Aorta (tissue), 5 donors: ENCODE data around the gene DDX23. TPM values are rescaled to one million over a fixed set of nuclear protein-coding genes. Genes with fewer than 3 reads are reported as not detected.
"Not testable (repeated sequence)": the region's sequence is repeated elsewhere in the genome, so short reads cannot be mapped to it uniquely, and the experiment has no call there.

Experiments
- ATAC-seq: fragments of 200-7000 bp; cut with Tn5 transposase; one replicate; pipeline ENCODE4 v1.9.1; 2022; ENCODE audit warnings: moderate library complexity; ENCODE audit not compliant: low FRiP score
- DNase-seq, 2 donors: peaks; one replicate each; pipeline ENCODE4 v3.0.0-alpha.2; 2020
- H3K27ac ChIP-seq, 2 donors: one replicate each; pipeline ENCODE4 v1.5.1; 2013; ENCODE audit warnings: low read length in 2 of 2, mild to moderate bottlenecking in 2 of 2, moderate library complexity in 2 of 2, control low read depth in 1 of 2, inconsistent platforms in 1 of 2, low read depth in 1 of 2
- H3K27me3 ChIP-seq, 2 donors: one replicate each; pipeline ENCODE4 v1.6.1; 2013; ENCODE audit warnings: control low read depth in 1 of 2, low read length in 1 of 2, mild to moderate bottlenecking in 1 of 2, moderate library complexity in 1 of 2; ENCODE audit not compliant: insufficient read depth in 2 of 2, control insufficient read depth in 1 of 2
- H3K36me3 ChIP-seq, 2 donors: one replicate each; pipeline ENCODE4 v1.6.1; 2013; ENCODE audit warnings: control low read depth in 1 of 2, low read length in 1 of 2, mild to moderate bottlenecking in 1 of 2; ENCODE audit not compliant: insufficient read depth in 2 of 2, control insufficient read depth in 1 of 2
- H3K4me1 ChIP-seq, 2 donors: one replicate each; pipeline ENCODE4 v1.6.1; 2013; ENCODE audit warnings: low read length in 2 of 2, control low read depth in 1 of 2, mild to moderate bottlenecking in 1 of 2, moderate library complexity in 1 of 2; ENCODE audit not compliant: insufficient read depth in 2 of 2, control insufficient read depth in 1 of 2
- H3K4me3 ChIP-seq, 2 donors: one replicate each; pipeline ENCODE4 v1.5.1; 2013; ENCODE audit warnings: low read length in 2 of 2, control low read depth in 1 of 2, mild to moderate bottlenecking in 1 of 2
- H3K9me3 ChIP-seq: one replicate; pipeline ENCODE4 v1.6.1; 2013; ENCODE audit warnings: mild to moderate bottlenecking, low read length; ENCODE audit not compliant: control insufficient read depth
- WGBS, 2 donors: extraction: QIAGEN DNeasy Blood & Tissue Kit; methylation state at CpG; one replicate each; pipeline ENCODE4 v1.1.7; 2013; 5-methylcytosine and 5-hydroxymethylcytosine counted together
- intact Hi-C, 2 donors: fragments of 100-400 bp; cut with DNase I; formaldehyde crosslinking; loops; one replicate each; pipeline versions ENCODE4 v1.14.2 to v1.15.0; 2022
- polyA plus RNA-seq, 2 donors: library from polyadenylated mRNA; stranded (reverse); fragments of 200-250 nt; gene quantifications; one replicate each; pipeline ENCODE4 v1.2.3, GENCODE V29; 2013
- total RNA-seq, 2 donors: library from RNA; stranded (reverse); fragmentation: NEBNext Ultra II Directional; extraction: Animal tissue kit (Norgen Biotek cat#: 25700); gene quantifications; one replicate each; pipeline ENCODE4 v1.2.1, GENCODE V29; 2021
- donor health status: healthy with polysubstance abuse.
- donor health status: Bipolar disorder and iron deficiency.
- donor health status: DM: no; HTN: no; CAD: no.
- donor health status: DM: no; HTN: no; CAD: no.
- donor health status: DM: yes; HTN: yes; CAD: no.

Gene DDX23
- total and polyA plus RNA-seq, 4 donors: 25.9 to 77.2 (median 50.2) TPM

DNA sequence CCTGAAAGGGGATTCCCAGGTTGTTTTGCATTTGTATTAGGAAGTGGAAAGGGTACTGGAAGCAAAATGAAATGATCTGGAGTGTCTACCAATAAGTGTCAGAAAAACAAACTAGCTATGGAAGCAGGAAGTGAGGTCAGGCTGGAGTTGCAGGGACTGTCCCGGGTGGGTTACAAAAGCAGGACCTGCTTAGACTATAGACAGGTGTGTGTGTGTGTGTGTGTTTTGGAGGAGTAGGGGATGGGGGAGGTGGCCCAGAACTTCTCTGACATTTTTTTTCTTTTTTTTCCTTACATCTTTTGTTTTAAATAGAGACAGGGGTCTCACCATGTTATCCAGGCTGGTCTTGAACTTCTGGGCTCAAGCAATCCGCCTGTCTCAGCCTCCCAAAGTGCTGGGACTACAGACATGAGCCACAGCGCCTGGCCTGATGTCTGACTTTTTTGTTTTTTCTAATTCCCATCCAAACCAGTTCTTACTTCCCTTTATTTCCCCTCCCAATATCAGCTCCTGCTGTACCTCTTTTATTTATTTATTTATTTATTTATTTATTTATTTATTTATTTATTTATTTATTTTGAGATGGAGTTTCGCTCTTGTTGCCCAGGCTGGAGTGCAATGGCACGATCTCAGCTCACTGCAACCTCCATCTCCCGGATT lies 14.2 kb upstream of the DDX23 start:
- H3K4me1 ChIP-seq: no peaks in the 10 kb centered on the region
- H3K27me3 ChIP-seq: no peaks in the 10 kb centered on the region
- no peak overlapping the region for H3K27ac ChIP-seq
- intact Hi-C loops: no loop called here
- DNase-seq (no peak), ATAC-seq (no peak)
- no peaks in the 10 kb centered on the region for H3K9me3 ChIP-seq
- 71 to 75% methylated on average over 6 of the region's 6 CpGs for WGBS, 2 donors
- no peak overlapping the region for H3K4me3 ChIP-seq
- no peaks in the 10 kb centered on the region for H3K36me3 ChIP-seq

DNA sequence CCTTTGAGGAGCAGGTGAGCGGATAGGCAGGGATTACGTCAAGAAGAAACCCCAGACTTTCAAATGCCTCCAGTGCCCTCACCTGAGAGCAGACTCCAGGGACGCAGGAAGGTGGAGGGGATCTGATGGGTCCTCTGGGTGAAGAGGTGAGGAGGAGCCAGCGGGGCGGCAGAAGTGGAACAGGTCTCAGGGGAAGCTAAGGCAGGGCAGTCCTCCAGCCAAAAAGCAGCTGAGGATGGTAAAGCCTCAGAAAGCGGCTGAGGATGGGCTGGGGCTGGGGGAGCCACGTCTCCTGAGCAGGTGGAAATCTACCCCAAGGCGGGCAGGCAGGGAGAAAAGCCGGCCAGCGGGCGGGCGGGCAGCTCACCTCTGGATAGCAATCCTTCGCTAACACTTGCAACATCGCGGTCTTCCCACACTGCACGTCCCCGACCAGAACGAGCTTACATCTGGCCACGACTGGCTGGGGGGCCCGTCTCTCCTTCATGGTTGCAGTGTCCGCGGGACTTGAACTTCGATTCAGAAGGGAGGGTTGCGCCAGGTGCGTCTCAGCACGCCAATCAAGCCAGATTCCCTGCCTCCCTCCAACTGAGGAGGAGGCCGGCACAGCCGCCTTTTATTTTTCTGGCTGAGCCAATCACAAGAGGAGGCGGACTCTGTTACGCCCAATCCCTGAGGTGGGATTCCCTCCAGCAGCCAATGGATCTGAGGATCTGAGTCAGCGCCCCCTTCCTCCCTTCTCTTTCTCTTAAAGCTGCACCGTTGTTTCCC lies 13.5 kb upstream of the DDX23 start, which contains the start of gene RND1:
RND1 (minus strand) TSS at position 590 of the 771 bp plus-strand sequence; CDS start at position 487, 103 bp downstream.
- intact Hi-C loops: no loop called here
- Histone ChIP-seq H3K27me3 (no peaks in the 10 kb centered on the region), H3K27ac (no peak within 1 kb of the TSS), H3K4me1 (no peaks in the 10 kb centered on the region), H3K4me3 (peak within 1 kb of the TSS; percentile 46 to 49), H3K9me3 (no peaks in the 10 kb centered on the region), H3K36me3 (no peaks in the 10 kb centered on the region)
- ATAC-seq (peak; percentile 95), DNase-seq (peak; percentile 92)
- 1 to 2% methylated on average over 32 of the region's 32 CpGs for WGBS, 2 donors

DNA sequence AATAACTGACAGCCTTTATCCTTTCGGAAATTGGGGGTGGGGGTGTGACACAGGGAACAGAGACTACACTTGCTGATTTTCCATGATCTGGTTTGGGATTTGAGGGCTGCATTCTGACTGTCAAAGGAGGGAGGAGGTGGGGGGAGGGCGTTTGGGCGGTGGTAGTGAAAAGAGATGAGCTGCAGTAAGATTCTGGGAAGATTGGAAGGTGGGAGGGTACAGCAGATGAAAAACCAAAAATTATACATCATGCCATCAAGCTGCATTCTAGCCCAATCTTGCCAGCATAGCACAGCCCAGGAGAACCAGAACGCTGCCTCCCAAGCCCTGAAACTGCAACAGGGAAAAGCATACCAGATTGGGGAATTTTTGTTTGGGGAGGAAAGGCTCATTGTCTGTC lies 11.3 kb upstream of the DDX23 start:
- DNase-seq (no peak), ATAC-seq (no peak)
- intact Hi-C loops: no loop called here
- Histone ChIP-seq H3K9me3 (no peaks in the 10 kb centered on the region), H3K4me3 (no peak overlapping the region), H3K36me3 (no peaks in the 10 kb centered on the region), H3K27me3 (no peaks in the 10 kb centered on the region), H3K27ac (no peak overlapping the region), H3K4me1 (no peaks in the 10 kb centered on the region)
- 69 to 76% methylated on average over 4 of the region's 4 CpGs for WGBS, 2 donors

DNA sequence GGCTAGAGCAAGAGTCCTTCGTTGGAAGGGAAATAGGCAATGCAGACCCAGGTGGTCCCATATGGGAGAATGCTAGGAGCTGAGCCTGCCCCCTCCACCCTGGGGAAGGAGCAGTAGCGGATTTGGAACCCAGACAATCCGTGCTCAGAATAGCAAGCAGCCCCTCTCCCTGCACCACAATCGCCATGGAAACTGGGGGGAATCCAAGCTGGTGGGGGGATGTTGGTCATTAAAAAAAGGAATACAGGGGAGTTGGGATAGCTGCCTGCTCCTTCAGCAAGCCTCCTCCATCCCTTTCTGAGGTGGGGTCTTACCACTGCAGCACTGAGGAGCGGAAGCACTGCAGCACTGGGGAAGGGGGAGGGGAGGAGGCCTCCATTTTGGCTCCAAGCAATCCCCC lies 10.8 kb upstream of the DDX23 start:
- DNase-seq: no peak
- Histone ChIP-seq H3K36me3 (no peaks in the 10 kb centered on the region), H3K9me3 (no peaks in the 10 kb centered on the region), H3K4me1 (no peaks in the 10 kb centered on the region), H3K4me3 (no peak overlapping the region), H3K27ac (no peak overlapping the region), H3K27me3 (no peaks in the 10 kb centered on the region)
- no peak for ATAC-seq
- WGBS, 2 donors: 60 to 65% methylated on average over 5 of the region's 5 CpGs
- intact Hi-C loops: no loop called here

DNA sequence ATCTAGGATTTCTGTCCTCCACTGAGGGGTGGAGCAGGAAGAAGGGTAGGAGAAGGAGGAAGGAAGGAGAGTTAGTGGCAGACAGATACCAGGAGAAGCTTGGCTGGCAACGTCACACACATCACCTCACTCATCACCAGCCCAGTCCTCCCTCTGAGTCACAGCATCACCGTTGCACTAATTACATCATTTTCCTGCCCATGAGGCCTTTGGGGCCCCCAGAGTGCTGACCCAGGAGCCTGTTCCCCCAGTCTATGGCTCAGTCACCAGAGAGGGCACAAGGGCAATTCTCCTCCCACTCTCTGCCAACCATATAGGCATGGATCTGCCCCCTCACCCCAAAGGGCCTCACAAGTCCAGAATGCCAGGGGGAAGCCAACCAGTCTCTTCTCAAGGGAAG lies 9.1 kb upstream of the DDX23 start:
- Histone ChIP-seq H3K36me3 (no peaks in the 10 kb centered on the region), H3K27me3 (no peaks in the 10 kb centered on the region), H3K9me3 (no peaks in the 10 kb centered on the region), H3K4me3 (no peak overlapping the region), H3K27ac (no peak overlapping the region), H3K4me1 (no peaks in the 10 kb centered on the region)
- ATAC-seq (no peak), DNase-seq (no peak)
- WGBS, 2 donors: 48 to 74% methylated on average over 2 of the region's 2 CpGs
- intact Hi-C loops: no loop called here

DNA sequence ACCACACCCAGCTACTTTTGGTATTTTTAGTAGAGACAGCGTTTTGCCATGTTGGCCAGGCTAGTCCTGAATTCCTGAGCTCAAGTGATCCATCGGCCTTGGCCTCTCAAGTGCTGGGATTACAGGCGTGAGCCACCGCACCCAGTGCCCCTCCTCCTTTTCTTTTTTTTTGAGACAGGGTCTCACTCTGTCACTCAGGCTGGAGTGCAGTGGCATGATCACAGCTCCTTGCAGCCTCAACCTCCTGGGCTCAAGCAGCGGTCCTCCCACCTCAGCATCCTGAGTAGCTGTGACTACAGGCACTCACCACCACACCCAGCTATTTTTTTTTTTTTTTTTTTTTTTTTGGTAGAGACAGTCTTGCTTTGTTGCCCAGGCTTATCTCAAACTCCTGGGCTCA lies 8.3 kb upstream of the DDX23 start:
- DNase-seq, H3K36me3 ChIP-seq, H3K9me3 ChIP-seq, H3K27me3 ChIP-seq, intact Hi-C loops, H3K4me1 ChIP-seq, H3K4me3 ChIP-seq, ATAC-seq, H3K27ac ChIP-seq: not testable (repeated sequence)
- 91 to 92% methylated on average over 5 of the region's 5 CpGs for WGBS, 2 donors

DNA sequence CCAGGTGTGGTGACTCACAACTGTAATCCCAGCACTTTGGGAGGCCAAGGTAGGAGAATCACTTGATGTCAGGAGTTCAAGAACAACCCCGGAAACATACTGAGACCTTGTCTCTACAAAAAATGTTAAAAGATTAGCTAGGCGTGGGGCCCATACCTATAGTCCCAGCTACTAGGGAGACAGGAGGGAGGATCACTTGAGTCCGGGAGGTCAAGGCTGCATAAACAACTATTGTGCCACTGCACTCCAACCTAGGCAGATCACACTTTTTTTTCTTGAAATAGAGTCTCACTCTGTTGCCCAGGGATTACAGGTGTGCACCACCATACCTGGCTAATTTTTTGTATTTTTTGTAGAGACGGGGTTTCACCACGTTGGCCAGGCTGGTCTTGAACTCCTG lies 7.6 kb upstream of the DDX23 start:
- WGBS, 2 donors: 95 to 97% methylated on average over 5 of the region's 5 CpGs
- no peaks in the 10 kb centered on the region for H3K4me1 ChIP-seq
- no peak overlapping the region for H3K27ac ChIP-seq
- H3K9me3 ChIP-seq: no peaks in the 10 kb centered on the region
- no peaks in the 10 kb centered on the region for H3K27me3 ChIP-seq
- no peaks in the 10 kb centered on the region for H3K36me3 ChIP-seq
- ATAC-seq (no peak), DNase-seq (no peak)
- H3K4me3 ChIP-seq: no peak overlapping the region
- intact Hi-C loops: loop anchor here in 1 of 2 donors (10.0 kb wide), 1 partner anchor 135 kb away; the partner anchor contains the start of gene DDN

DNA sequence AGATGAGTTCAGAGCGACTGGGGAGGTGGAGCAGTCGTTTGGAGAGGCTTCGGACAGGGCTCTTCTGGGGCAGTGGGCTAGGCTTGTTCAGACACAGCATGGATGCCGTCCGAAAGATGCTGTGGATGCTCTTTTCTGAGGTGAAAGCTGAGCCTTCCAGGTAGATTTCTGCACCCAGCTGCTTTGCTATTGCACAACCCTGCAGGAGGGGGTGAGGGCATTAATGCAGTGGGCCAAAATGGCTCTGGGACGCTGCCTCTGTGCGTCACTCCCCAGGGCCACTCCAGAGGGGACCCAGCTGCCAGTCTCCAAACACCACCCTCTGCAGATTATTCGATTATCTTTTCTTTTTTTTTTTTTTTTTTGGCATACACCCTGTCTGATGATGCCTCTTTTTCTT lies 6.1 kb upstream of the DDX23 start:
- Histone ChIP-seq H3K36me3 (no peaks in the 10 kb centered on the region), H3K27me3 (no peaks in the 10 kb centered on the region), H3K4me1 (no peaks in the 10 kb centered on the region), H3K4me3 (no peak overlapping the region), H3K9me3 (no peaks in the 10 kb centered on the region), H3K27ac (no peak overlapping the region)
- intact Hi-C loops: loop anchor here in 1 of 2 donors (10.0 kb wide), 1 partner anchor 137 kb away; the partner anchor contains the start of gene DDN
- no peak for DNase-seq
- no peak for ATAC-seq
- 82 to 86% methylated on average over 8 of the region's 8 CpGs for WGBS, 2 donors
